GM12891 (cell line): ENCODE measurements around the gene COPG1.

Experiments used
- POLR2A ChIP-seq: IDR thresholded peaks from 2 replicates; pipeline ENCODE4 v1.6.1; 2011; ENCODE audit warnings: low read depth, low read length, control low read depth
- POLR2AphosphoS5 ChIP-seq: IDR thresholded peaks from 2 replicates; pipeline ENCODE4 v1.6.1; 2011; ENCODE audit warnings: low read depth, low read length, control low read depth
- TAF1 ChIP-seq: IDR thresholded peaks from 2 replicates; pipeline ENCODE4 v1.6.1; 2011; ENCODE audit warnings: low read depth, low read length, control low read depth

DNA sequence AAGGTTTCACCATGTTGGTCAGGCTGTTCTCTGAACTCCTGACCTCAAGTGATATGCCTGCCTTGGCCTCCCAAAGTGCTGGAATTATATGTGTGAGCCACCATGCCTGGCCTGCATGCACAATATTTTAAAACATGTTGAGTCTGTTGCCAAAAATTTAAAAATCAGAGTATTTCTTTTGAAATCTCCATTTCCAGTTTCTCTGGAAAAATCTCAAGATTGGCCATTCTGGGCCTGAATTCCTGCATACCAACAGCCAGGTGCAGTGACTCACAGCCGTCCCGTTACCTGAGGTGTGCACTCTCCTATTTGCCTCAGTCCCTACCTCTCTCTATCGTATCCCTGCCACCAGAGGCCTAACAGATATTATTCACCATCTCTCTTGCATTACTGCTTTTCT is 15.0 kb upstream of the COPG1 start:
- TF ChIP-seq POLR2A, result no peak
- no peak for TF ChIP-seq TAF1
- no peak for TF ChIP-seq POLR2AphosphoS5
